HG02571 (cell line): ENCODE data around the gene IDH3G.

ENCODE experiments used
- ATAC-seq: cut with Tn5 transposase; IDR thresholded peaks from one replicate; pipeline ENCODE4 v1.9.1; 2021; ENCODE audit warnings: mild to moderate bottlenecking, moderate library complexity; ENCODE audit not compliant: unreplicated experiment

IDH3G gene

GRCh38 chrX:153791104-153791852 lies 2.9 kb downstream of the IDH3G start:
- ATAC-seq: no peak

GRCh38 chrX:153789654-153790053 lies 4.5 kb downstream of the IDH3G start:
- no peak for ATAC-seq

- ATAC-seq: no peak
Measured at GRCh38 chrX:153786669-153787068, 7.5 kb downstream of the IDH3G start.

GRCh38 chrX:153784325-153784967 lies 9.7 kb downstream of the IDH3G start:
- no peak for ATAC-seq

- no peak for ATAC-seq
Measured at GRCh38 chrX:153783378-153784013, 10.7 kb downstream of the IDH3G start.

GRCh38 chrX:153782871-153783270 lies 11.3 kb downstream of the IDH3G start:
- no peak for ATAC-seq

GRCh38 chrX:153782313-153782712 lies 11.9 kb downstream of the IDH3G start:
- ATAC-seq: no peak

- no peak for ATAC-seq
Measured at GRCh38 chrX:153781428-153782047, 12.6 kb downstream of the IDH3G start.

- no peak for ATAC-seq
Measured at GRCh38 chrX:153780678-153781427, 13.3 kb downstream of the IDH3G start, which contains the start of gene SRPK3. SRPK3 (plus strand) TSS chrX:153781041; CDS start chrX:153781087, 46 bp downstream.

- no peak for ATAC-seq
Measured at GRCh38 chrX:153779891-153780677, 14.1 kb downstream of the IDH3G start.

GRCh38 chrX:153778684-153779101 lies 15.5 kb downstream of the IDH3G start:
- ATAC-seq: no peak

GRCh38 chrX:153778181-153778580 lies 16.0 kb downstream of the IDH3G start:
- ATAC-seq: no peak

- ATAC-seq: no peak
Measured at GRCh38 chrX:153777261-153778090, 16.7 kb downstream of the IDH3G start.

GRCh38 chrX:153776611-153777045 lies 17.5 kb downstream of the IDH3G start:
- ATAC-seq: no peak

- no peak for ATAC-seq
Measured at GRCh38 chrX:153776120-153776599, 18.0 kb downstream of the IDH3G start.

- ATAC-seq: no peak
Measured at GRCh38 chrX:153775293-153776119, 18.7 kb downstream of the IDH3G start.

GRCh38 chrX:153774576-153775292 lies 19.4 kb downstream of the IDH3G start:
- no peak for ATAC-seq
